Suprapubic skin (tissue), 4 donors: Measurements from ENCODE around the gene PLAAT1. TPM values are rescaled to one million over a fixed set of nuclear protein-coding genes. Genes with fewer than 3 reads are reported as not detected.

Source experiments
- DNase-seq, 2 donors: peaks; one replicate each; pipeline ENCODE4 v3.0.0-alpha.2; 2019; ENCODE audit warnings: low spot score in 2 of 2
- H3K27ac ChIP-seq: fragments of 200-600 bp; sonication (generic); one replicate; pipeline ENCODE4 v1.5.1; 2019
- H3K27me3 ChIP-seq: fragments of 200-600 bp; sonication (generic); one replicate; pipeline ENCODE4 v1.5.1; 2019
- H3K36me3 ChIP-seq: fragments of 200-600 bp; sonication (generic); one replicate; pipeline ENCODE4 v1.5.1; 2019
- H3K4me1 ChIP-seq: fragments of 200-600 bp; sonication (generic); one replicate; pipeline ENCODE4 v1.5.1; 2019
- H3K4me3 ChIP-seq: fragments of 200-600 bp; sonication (generic); one replicate; pipeline ENCODE4 v1.5.1; 2019; ENCODE audit warnings: mild to moderate bottlenecking
- H3K9me3 ChIP-seq: fragments of 200-600 bp; sonication (generic); one replicate; pipeline ENCODE4 v1.5.1; 2019
- EP300 ChIP-seq: sonication (generic); formaldehyde crosslinking; IDR thresholded peaks from one replicate; pipeline ENCODE4 v1.6.1; 2017; ENCODE audit warnings: antibody characterized with exemption
- POLR2A ChIP-seq, 2 donors: fragments of 450-650 bp; IDR thresholded peaks; one replicate each; pipeline ENCODE4 v1.6.1; 2017; ENCODE audit warnings: antibody characterized with exemption in 2 of 2, mild to moderate bottlenecking in 2 of 2, moderate library complexity in 2 of 2
- POLR2AphosphoS5 ChIP-seq, 3 donors: sonication (generic); formaldehyde crosslinking; IDR thresholded peaks; one replicate each; pipeline ENCODE4 v1.6.1; 2017; ENCODE audit warnings: antibody characterized with exemption in 3 of 3
- WGBS: methylation state at CpG from one replicate; pipeline ENCODE4 v1.1.5; 2018; 5-methylcytosine and 5-hydroxymethylcytosine counted together
- total RNA-seq, 4 donors: library from RNA; depleted of rRNA; stranded (reverse); fragments of >200 nt; gene quantifications; one replicate each; pipeline ENCODE4 v1.1.0, GENCODE V29; 2016
- TF ChIP-seq, protein P1 (sequence below), 2 donors: fragments of 200-600 bp in 1 of 2; fragments of 450-650 bp in 1 of 2; sonication (generic) in 1 of 2; IDR thresholded peaks; one replicate each; pipeline ENCODE4 v1.5.1; 2016 to 2019; ENCODE audit warnings: antibody characterized with exemption in 2 of 2, mild to moderate bottlenecking in 1 of 2, moderate library complexity in 1 of 2

PLAAT1 gene
- total RNA-seq, 4 donors from 2014 or later, result 0.49 to 4.9 (median 2.6) TPM

DNA sequence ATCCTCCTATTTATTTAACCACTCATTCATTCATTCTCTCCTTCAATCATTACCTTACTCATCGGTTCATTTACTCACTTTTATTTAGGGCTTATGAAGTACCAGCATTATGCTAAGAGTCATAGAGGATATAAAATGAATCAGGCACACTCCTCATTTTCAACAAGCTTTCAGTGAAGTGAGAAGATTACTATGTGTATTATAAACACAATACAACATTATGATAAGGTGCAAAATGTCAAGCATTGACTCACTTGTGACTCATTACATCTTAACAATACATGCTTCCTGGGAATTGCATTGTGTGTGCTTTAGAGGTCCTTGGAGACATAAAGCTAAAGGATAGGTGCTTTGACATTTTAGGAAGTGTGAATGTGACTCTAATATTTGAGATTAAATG lies 60.4 kb downstream of the PLAAT1 start:
- Histone ChIP-seq H3K27me3 (no peaks in the 10 kb centered on the region), H3K4me3 (no peak overlapping the region), H3K9me3 (no peaks in the 10 kb centered on the region), H3K4me1 (no peaks in the 10 kb centered on the region), H3K36me3 (no peaks in the 10 kb centered on the region), H3K27ac (no peak overlapping the region)
- no peak for DNase-seq
- WGBS, result 89% methylated on average over 1 of the region's 1 CpG
- TF ChIP-seq, protein P1, sequence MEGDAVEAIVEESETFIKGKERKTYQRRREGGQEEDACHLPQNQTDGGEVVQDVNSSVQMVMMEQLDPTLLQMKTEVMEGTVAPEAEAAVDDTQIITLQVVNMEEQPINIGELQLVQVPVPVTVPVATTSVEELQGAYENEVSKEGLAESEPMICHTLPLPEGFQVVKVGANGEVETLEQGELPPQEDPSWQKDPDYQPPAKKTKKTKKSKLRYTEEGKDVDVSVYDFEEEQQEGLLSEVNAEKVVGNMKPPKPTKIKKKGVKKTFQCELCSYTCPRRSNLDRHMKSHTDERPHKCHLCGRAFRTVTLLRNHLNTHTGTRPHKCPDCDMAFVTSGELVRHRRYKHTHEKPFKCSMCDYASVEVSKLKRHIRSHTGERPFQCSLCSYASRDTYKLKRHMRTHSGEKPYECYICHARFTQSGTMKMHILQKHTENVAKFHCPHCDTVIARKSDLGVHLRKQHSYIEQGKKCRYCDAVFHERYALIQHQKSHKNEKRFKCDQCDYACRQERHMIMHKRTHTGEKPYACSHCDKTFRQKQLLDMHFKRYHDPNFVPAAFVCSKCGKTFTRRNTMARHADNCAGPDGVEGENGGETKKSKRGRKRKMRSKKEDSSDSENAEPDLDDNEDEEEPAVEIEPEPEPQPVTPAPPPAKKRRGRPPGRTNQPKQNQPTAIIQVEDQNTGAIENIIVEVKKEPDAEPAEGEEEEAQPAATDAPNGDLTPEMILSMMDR (IDR thresholded peaks at IDR 0.05), result no peak
- TF ChIP-seq EP300 (no peak), POLR2A (IDR thresholded peaks at IDR 0.05) (no peak), POLR2AphosphoS5 (IDR thresholded peaks at IDR 0.05) (no peak)

GRCh38 chr3:193305356-193305755 lies 64.3 kb downstream of the PLAAT1 start:
- H3K27me3 ChIP-seq, result no peaks in the 10 kb centered on the region
- DNase-seq, result no peak
- H3K36me3 ChIP-seq, result no peaks in the 10 kb centered on the region
- H3K27ac ChIP-seq, result no peak overlapping the region
- H3K4me1 ChIP-seq, result no peaks in the 10 kb centered on the region
- no peaks in the 10 kb centered on the region for H3K9me3 ChIP-seq
- WGBS, result 100% methylated on average over 1 of the region's 1 CpG
- TF ChIP-seq POLR2AphosphoS5 (IDR thresholded peaks at IDR 0.05) (no peak), EP300 (no peak), POLR2A (IDR thresholded peaks at IDR 0.05) (no peak)
- TF ChIP-seq, protein P1 (IDR thresholded peaks at IDR 0.05), result no peak
- H3K4me3 ChIP-seq, result no peak overlapping the region

- WGBS, result 64% methylated on average over 6 of the region's 6 CpGs
These were observed 70.1 kb downstream of the PLAAT1 start for GRCh38 chr3:193310914-193311723.

DNA sequence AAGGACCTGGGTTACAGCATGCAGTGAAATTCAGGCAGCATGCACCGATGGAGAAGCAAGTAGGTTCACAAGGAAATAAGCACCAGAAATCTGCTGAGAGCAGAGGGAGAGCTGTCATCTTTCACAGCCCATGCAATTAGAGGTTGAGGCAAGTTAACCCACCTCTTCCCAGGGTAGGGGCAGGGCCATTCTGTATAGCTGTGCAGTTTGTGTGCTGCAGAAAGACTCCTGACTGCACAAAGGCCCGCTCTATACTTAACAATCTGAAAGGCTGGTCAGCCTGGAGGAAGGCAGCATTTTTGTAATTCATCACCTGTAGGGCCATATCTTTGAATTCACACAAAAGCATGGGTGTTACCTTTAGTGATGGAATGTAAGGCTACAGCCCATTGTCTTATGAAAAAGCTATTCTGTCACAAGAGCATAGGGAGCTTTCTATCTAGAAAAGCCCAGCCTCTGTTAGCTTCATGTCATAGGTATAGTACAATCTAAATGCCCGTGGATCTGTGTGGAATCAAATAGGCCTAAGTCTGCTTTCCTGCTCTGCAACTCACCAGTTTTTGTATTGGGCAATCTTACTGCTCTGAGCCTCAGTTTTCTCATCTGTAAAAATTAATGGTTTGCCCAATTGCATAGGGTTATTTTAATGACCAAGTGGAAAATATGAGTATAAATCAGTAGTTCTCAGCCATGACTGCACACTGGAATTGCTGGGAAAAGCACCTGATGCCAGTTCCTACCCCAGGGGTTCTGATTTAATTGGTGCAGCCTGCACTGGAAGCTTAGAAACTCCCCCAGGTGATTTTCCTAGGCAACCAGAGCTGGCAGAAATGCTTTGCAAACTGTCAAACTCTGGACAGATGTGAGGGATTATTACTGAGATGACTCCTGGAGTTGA lies 72.3 kb downstream of the PLAAT1 start:
- Histone ChIP-seq H3K27ac (no peak overlapping the region), H3K9me3 (no peaks in the 10 kb centered on the region), H3K27me3 (no peaks in the 10 kb centered on the region), H3K36me3 (no peaks in the 10 kb centered on the region), H3K4me3 (no peak overlapping the region), H3K4me1 (no peaks in the 10 kb centered on the region)
- TF ChIP-seq POLR2A (IDR thresholded peaks at IDR 0.05), result no peak
- no peak for TF ChIP-seq EP300
- TF ChIP-seq, protein P1 (IDR thresholded peaks at IDR 0.05), result no peak
- no peak for TF ChIP-seq POLR2AphosphoS5 (IDR thresholded peaks at IDR 0.05)
- WGBS, result 89% methylated on average over 3 of the region's 3 CpGs
- DNase-seq, result no peak

More at GRCh38 chr3:193310914-193311723, 70.1 kb downstream of the PLAAT1 start:
- Histone ChIP-seq H3K9me3 (no peaks in the 10 kb centered on the region), H3K27ac (no peak overlapping the region), H3K4me1 (no peaks in the 10 kb centered on the region), H3K27me3 (no peaks in the 10 kb centered on the region), H3K4me3 (no peak overlapping the region), H3K36me3 (no peaks in the 10 kb centered on the region)
- no peak for DNase-seq
- TF ChIP-seq, protein P1 (IDR thresholded peaks at IDR 0.05), result no peak
- TF ChIP-seq POLR2AphosphoS5 (IDR thresholded peaks at IDR 0.05) (no peak), EP300 (no peak), POLR2A (IDR thresholded peaks at IDR 0.05) (no peak)

DNA sequence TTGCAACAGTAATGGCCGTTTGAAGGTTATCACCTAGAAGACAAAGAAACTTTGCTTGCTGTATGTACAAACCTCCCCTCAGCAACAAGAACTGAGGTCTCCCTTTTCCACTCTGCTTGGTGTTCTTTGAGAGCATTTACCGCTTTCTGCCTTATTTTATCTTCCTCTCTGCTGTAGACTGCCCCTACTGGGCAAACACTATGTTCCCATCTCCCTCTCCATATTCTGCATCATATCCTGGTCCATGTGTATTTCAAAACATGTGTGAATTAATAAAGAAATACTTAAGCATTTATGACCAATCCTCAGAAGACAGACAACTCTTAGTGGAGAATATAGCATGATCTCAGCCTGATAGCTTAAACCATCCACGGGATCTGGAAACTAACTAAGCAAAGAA lies 73.1 kb downstream of the PLAAT1 start:
- H3K27me3 ChIP-seq, result no peaks in the 10 kb centered on the region
- WGBS, result 89% methylated on average over 3 of the region's 3 CpGs
- TF ChIP-seq, protein P1 (IDR thresholded peaks at IDR 0.05), result no peak
- TF ChIP-seq EP300 (no peak), POLR2A (IDR thresholded peaks at IDR 0.05) (no peak), POLR2AphosphoS5 (IDR thresholded peaks at IDR 0.05) (no peak)
- H3K27ac ChIP-seq, result no peak overlapping the region
- no peaks in the 10 kb centered on the region for H3K36me3 ChIP-seq
- no peak overlapping the region for H3K4me3 ChIP-seq
- H3K9me3 ChIP-seq, result no peaks in the 10 kb centered on the region
- H3K4me1 ChIP-seq, result no peaks in the 10 kb centered on the region
- DNase-seq, result no peak
